SU-DHL-6 (cell line): ENCODE data around the gene CHRND.

Experiments
- H2AFZ ChIP-seq: fragments of 200-600 bp; sonication (generic); 2 replicates; pipeline ENCODE4 v1.6.1; 2014; ENCODE audit warnings: low read depth, mild to moderate bottlenecking, moderate library complexity, mixed read lengths, antibody characterized with exemption, low read length; ENCODE audit not compliant: severe bottlenecking
- H3F3A ChIP-seq: fragments of 200-600 bp; shearing (Covaris generic); 2 replicates; pipeline ENCODE4 v1.6.0; 2016; ENCODE audit warnings: antibody characterized with exemption, mild to moderate bottlenecking; ENCODE audit not compliant: insufficient read depth
- H3K27ac ChIP-seq: fragments of 200-600 bp; sonication (generic); 2 replicates; pipeline ENCODE4 v1.5.1; 2016; ENCODE audit warnings: low read depth, mild to moderate bottlenecking, low read length, moderate library complexity, mixed read lengths
- H3K27me3 ChIP-seq: fragments of 200-600 bp; sonication (generic), shearing (Covaris generic); 2 replicates; pipeline ENCODE4 v1.6.0; 2014; ENCODE audit warnings: mild to moderate bottlenecking, low read length
- H3K36me3 ChIP-seq: fragments of 200-600 bp; sonication (generic); 2 replicates; pipeline ENCODE4 v1.6.1; 2014; ENCODE audit warnings: mild to moderate bottlenecking, low read length, mixed read lengths
- H3K4me2 ChIP-seq: fragments of 300-600, 200-600 bp; shearing (Covaris generic), sonication (generic); 2 replicates; pipeline ENCODE4 v1.6.0; 2014; ENCODE audit warnings: low read length, low read depth, mild to moderate bottlenecking; ENCODE audit not compliant: poor library complexity, severe bottlenecking
- H3K4me3 ChIP-seq: fragments of 200-600 bp; sonication (generic); 2 replicates; pipeline ENCODE4 v1.5.1; 2014; ENCODE audit warnings: antibody characterized with exemption, low read length, mild to moderate bottlenecking, mixed read lengths; ENCODE audit not compliant: insufficient read depth, poor library complexity, severe bottlenecking
- H3K79me2 ChIP-seq: fragments of 200-600 bp; sonication (generic); 2 replicates; pipeline ENCODE4 v1.6.1; 2014; ENCODE audit warnings: mild to moderate bottlenecking, low read length, moderate library complexity; ENCODE audit not compliant: insufficient read depth
- H3K9ac ChIP-seq: fragments of 200-600 bp; sonication (generic); 2 replicates; pipeline ENCODE4 v1.7.0; 2014; ENCODE audit warnings: mild to moderate bottlenecking, low read length
- H3K9me2 ChIP-seq: fragments of 200-600 bp; sonication (generic); replicated peaks from 2 replicates; pipeline ENCODE4 v1.6.1; 2014; ENCODE audit warnings: low read length; ENCODE audit not compliant: insufficient read depth
- H3K9me3 ChIP-seq: fragments of 200-600 bp; sonication (generic); 2 replicates; pipeline ENCODE4 v1.6.1; 2014; ENCODE audit warnings: low read length, mixed read lengths; ENCODE audit not compliant: insufficient read depth
- H4K20me1 ChIP-seq: fragments of 200-600 bp; sonication (generic); 2 replicates; pipeline ENCODE4 v1.6.1; 2014; ENCODE audit warnings: low read depth, mild to moderate bottlenecking, antibody characterized with exemption, low read length, moderate library complexity, mixed read lengths
- EZH2phosphoT487 ChIP-seq: fragments of 200-600 bp; sonication (generic), shearing (Covaris generic); conservative IDR thresholded peaks from 2 replicates; pipeline ENCODE4 v1.6.1; 2018; ENCODE audit warnings: mild to moderate bottlenecking, antibody characterized with exemption, low read length, moderate library complexity, mixed read lengths
- TF ChIP-seq, protein P1 (sequence below): fragments of 200-600 bp; sonication (generic); IDR thresholded peaks from one replicate; pipeline ENCODE4 v1.5.1; 2017; ENCODE audit warnings: antibody characterized with exemption, mild to moderate bottlenecking, low read length, moderate library complexity; ENCODE audit not compliant: insufficient read depth, poor library complexity, severe bottlenecking

CHRND gene

DNA sequence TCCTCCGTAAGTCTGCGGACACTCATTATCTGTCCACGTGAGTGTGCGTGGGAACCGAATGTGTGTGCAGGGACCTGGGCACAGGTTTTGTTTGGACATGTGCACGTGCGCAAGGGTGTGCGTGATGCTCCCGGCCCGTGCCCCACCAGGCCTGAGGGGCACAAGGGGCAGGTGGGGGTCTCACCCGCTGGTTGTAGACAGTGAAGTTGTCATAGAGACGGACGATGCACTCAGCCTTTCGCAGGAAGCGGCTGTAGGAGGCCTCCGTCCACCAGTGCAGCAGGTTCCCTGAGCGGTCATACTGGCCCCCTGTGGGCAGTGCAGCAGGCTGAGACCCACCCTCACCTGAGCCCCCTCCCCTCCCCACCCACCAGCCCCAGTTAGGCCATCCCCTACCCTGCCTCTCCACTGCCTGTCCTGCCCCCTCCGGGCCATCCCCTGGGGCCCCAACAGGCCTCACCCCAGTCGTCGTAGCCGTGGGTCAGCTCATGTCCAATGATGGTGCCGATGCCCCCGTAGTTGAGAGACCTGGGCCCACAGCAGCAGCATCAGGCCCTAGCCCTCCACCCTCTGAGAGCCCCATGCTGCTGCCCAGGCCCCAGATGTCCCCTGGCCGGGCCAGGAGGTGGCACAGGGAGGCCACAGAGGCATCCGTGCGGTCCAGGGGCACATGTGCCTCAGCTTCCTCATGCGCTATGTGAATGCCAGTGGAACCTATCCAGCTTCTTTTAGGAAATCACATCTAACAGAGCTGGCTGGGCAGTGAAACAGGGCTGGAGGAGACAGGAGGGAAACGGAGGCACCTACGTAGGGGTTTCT is 44.4 kb upstream of the CHRND start:
- H3F3A ChIP-seq = no peaks in the 10 kb centered on the region
- H3K4me3 ChIP-seq = no peak overlapping the region
- no peaks in the 10 kb centered on the region for H4K20me1 ChIP-seq
- H3K4me2 ChIP-seq = no peak overlapping the region
- no peaks in the 10 kb centered on the region for H3K79me2 ChIP-seq
- H3K9ac ChIP-seq = no peak overlapping the region
- H3K36me3 ChIP-seq = no peaks in the 10 kb centered on the region
- H3K9me3 ChIP-seq = no peaks in the 10 kb centered on the region
- TF ChIP-seq, protein P1, sequence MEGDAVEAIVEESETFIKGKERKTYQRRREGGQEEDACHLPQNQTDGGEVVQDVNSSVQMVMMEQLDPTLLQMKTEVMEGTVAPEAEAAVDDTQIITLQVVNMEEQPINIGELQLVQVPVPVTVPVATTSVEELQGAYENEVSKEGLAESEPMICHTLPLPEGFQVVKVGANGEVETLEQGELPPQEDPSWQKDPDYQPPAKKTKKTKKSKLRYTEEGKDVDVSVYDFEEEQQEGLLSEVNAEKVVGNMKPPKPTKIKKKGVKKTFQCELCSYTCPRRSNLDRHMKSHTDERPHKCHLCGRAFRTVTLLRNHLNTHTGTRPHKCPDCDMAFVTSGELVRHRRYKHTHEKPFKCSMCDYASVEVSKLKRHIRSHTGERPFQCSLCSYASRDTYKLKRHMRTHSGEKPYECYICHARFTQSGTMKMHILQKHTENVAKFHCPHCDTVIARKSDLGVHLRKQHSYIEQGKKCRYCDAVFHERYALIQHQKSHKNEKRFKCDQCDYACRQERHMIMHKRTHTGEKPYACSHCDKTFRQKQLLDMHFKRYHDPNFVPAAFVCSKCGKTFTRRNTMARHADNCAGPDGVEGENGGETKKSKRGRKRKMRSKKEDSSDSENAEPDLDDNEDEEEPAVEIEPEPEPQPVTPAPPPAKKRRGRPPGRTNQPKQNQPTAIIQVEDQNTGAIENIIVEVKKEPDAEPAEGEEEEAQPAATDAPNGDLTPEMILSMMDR = no peak
- no peak for TF ChIP-seq EZH2phosphoT487
- no peak overlapping the region for H3K27ac ChIP-seq
- H3K27me3 ChIP-seq = no peaks in the 10 kb centered on the region
- no peak overlapping the region for H2AFZ ChIP-seq
- no peaks in the 10 kb centered on the region for H3K9me2 ChIP-seq

DNA sequence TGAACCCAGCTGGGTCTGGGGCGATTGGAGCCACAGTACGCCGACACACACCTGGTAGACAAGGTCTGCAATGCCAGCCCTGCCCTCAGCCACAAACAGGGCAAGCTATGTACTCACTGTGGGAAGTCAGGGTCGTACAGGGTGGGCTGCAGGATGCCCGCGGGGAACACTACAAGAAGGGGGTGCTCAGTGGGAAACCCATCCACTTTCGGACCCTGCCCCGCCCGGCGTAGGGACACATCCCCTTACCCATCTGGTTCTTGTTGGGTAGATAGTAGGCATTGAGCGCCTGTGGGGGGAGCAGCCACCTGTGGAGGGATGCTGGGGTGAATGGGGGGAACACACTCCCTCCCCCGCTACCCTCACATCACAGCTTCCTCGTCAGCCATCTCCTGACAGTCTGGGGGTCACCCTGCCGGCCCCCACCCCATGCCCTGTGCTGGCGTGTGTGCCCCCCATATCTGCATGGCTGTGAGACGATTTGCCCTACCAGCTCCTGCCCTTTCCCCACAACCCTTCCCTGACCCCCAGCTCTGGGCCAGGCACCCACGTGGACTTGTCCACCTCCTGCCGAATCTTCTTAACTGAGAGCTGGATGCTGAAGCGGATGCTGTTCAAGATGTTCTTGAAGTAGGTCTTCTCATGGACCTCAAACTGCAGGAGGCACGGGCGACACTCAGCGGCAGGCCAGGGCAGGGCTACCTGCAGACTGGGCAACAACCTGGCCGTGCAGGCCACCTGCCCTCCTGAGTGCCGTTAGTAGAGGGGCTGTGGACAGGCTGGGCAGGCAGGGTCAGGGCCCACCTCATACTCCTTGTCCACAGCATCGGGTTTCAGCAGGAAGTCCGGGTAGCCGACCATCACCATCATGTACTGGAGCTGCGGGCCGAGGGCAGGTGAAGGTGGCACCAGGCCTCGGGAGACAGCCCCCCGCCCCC is 43.4 kb upstream of the CHRND start:
- H3K27ac ChIP-seq = no peak overlapping the region
- no peaks in the 10 kb centered on the region for H3K9me2 ChIP-seq
- H3K79me2 ChIP-seq = no peaks in the 10 kb centered on the region

DNA sequence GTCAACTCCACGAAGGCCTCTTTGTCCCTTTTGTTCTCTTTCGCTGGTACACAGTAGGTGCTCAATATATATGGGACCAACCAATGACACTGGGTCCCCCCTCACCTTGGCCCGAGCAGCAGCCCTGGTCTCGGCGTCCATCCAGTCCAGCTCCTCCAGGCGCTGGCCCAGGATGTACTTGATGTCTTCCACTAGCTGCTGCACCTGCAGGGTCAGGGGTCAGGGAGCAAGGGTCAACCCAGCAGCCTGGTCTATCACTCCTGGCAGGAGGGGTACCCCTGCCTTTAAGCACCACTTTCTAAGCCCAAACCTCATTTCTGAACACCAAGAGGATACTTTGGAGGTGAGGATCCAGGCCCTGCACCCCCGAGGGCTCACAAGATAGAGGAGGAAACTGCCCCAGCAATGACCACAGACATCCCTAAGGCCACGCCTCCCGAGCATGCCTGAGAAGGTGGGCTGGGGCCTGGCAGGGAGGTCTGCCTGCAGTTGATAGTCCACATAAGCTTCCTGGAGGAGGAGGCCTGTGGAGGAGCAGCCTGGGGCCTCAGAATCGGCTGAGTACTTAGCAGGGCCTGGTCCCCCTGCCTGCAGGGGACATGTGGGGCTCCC is 42.5 kb upstream of the CHRND start:
- H4K20me1 ChIP-seq = no peaks in the 10 kb centered on the region

More for the DNA sequence above, 43.4 kb upstream of the CHRND start:
- Histone ChIP-seq H3K9ac (no peak overlapping the region), H2AFZ (no peak overlapping the region), H3K27me3 (no peaks in the 10 kb centered on the region), H3F3A (no peaks in the 10 kb centered on the region), H3K4me3 (no peak overlapping the region), H3K36me3 (no peaks in the 10 kb centered on the region), H4K20me1 (no peaks in the 10 kb centered on the region), H3K9me3 (no peaks in the 10 kb centered on the region), H3K4me2 (no peak overlapping the region)
- TF ChIP-seq EZH2phosphoT487 = no peak

More for the DNA sequence above, 42.5 kb upstream of the CHRND start:
- Histone ChIP-seq H3K27ac (no peak overlapping the region), H3K27me3 (no peaks in the 10 kb centered on the region), H3K9me2 (no peaks in the 10 kb centered on the region), H3K36me3 (no peaks in the 10 kb centered on the region), H3K79me2 (no peaks in the 10 kb centered on the region), H3F3A (no peaks in the 10 kb centered on the region), H3K9ac (no peak overlapping the region), H3K4me2 (no peak overlapping the region), H3K9me3 (no peaks in the 10 kb centered on the region), H2AFZ (no peak overlapping the region), H3K4me3 (no peak overlapping the region)
- TF ChIP-seq EZH2phosphoT487 = no peak
- TF ChIP-seq, protein P1 = no peak
